GM12878 (cell line): ENCODE data around the gene AOAH. TPM values are rescaled to one million over a fixed set of nuclear protein-coding genes. Genes with fewer than 3 reads are reported as not detected.

Source experiments
- ATAC-seq: fragments of 200-7000 bp; cut with Tn5 transposase; 3 replicates; pipeline ENCODE4 v1.9.1; 2020; ENCODE audit warnings: mild to moderate bottlenecking, moderate library complexity
- BruUV-seq: library from RNA; stranded (reverse); fragments of 400-500 nt; replicated peaks from 2 replicates; lab custom pipeline; 2021; lab: Mats Ljungman, UMichigan
- CTCF ChIA-PET: fragments of 300-600 bp; sonication (Branson Sonifier 250); formaldehyde crosslinking; extraction: SDS; loops from one replicate; lab custom pipeline; 2021; ENCODE audit warnings: inconsistent platforms; lab: Yijun Ruan, JAX
- POLR2A ChIA-PET: fragments of 350-600 bp; formaldehyde crosslinking; extraction: SDS; loops from one replicate; lab custom pipeline; 2021; ENCODE audit warnings: inconsistent platforms; lab: Charles Lee
- RAD21 ChIA-PET: fragments of 300-600 bp; sonication (Branson Sonifier 250); formaldehyde crosslinking; loops from one replicate; lab custom pipeline; 2023; ENCODE audit warnings: antibody characterized with exemption; ENCODE audit not compliant: unreplicated experiment; lab: Charles Lee
- SMC1A ChIA-PET: fragments of 300-600 bp; sonication (Branson Sonifier 250); formaldehyde crosslinking; loops from one replicate; lab custom pipeline; 2023; ENCODE audit not compliant: unreplicated experiment, uncharacterized antibody; lab: Charles Lee
- DNase-seq: peaks from one replicate; pipeline ENCODE4 v3.0.0-alpha.2; 2011; ENCODE audit warnings: low read depth, low spot score
- FAIRE-seq: peaks from 3 replicates; lab custom pipeline; 2011; peaks lifted over from hg19 to GRCh38; lab: Jason Lieb, UNC
- H2AFZ ChIP-seq: 2 replicates; pipeline ENCODE4 v1.6.0; 2011; ENCODE audit warnings: low read depth, low read length, control low read depth; ENCODE audit not compliant: control insufficient read depth
- H3K27ac ChIP-seq: 2 replicates; pipeline ENCODE4 v1.5.1; 2011; ENCODE audit warnings: control low read depth; ENCODE audit not compliant: control insufficient read depth, insufficient read depth
- H3K27me3 ChIP-seq, 2 experiments: replicated peaks in 1 of 2; 2 replicates each; pipeline versions ENCODE4 v1.6.0 to v1.6.1; 2011; ENCODE audit warnings: low read length in 1 of 2; ENCODE audit not compliant: control insufficient read depth in 2 of 2, insufficient read depth in 2 of 2
- H3K36me3 ChIP-seq, 2 experiments: 2 replicates each; pipeline ENCODE4 v1.5.1; 2011; ENCODE audit warnings: low read length in 1 of 2; ENCODE audit not compliant: control insufficient read depth in 2 of 2, insufficient read depth in 2 of 2
- H3K4me1 ChIP-seq: 2 replicates; pipeline ENCODE4 v1.6.1; 2011; ENCODE audit warnings: mild to moderate bottlenecking, low read length, moderate library complexity, mixed read lengths; ENCODE audit not compliant: control insufficient read depth, insufficient read depth
- H3K4me2 ChIP-seq: 2 replicates; pipeline ENCODE4 v1.6.0; 2011; ENCODE audit warnings: control low read depth; ENCODE audit not compliant: control insufficient read depth, insufficient read depth
- H3K4me3 ChIP-seq: fragments of 200-600 bp; sonication (generic); 2 replicates; pipeline ENCODE4 v1.5.1; 2016
- H3K79me2 ChIP-seq: 2 replicates; pipeline ENCODE4 v1.6.0; 2011; ENCODE audit warnings: low read length; ENCODE audit not compliant: control insufficient read depth, insufficient read depth
- H3K9ac ChIP-seq: 2 replicates; pipeline ENCODE4 v1.8.0; 2011; ENCODE audit warnings: low read length, control low read depth, mixed read lengths; ENCODE audit not compliant: control insufficient read depth, insufficient read depth
- H3K9me3 ChIP-seq: replicated peaks from 3 replicates; pipeline ENCODE4 v1.5.1; 2011; ENCODE audit warnings: mild to moderate bottlenecking, low read length; ENCODE audit not compliant: control insufficient read depth, insufficient read depth
- H4K20me1 ChIP-seq: 2 replicates; pipeline ENCODE4 v1.6.0; 2011; ENCODE audit not compliant: control insufficient read depth, insufficient read depth
- MEF2B ChIP-seq: fragments of 450-650 bp; IDR thresholded peaks from 2 replicates; pipeline ENCODE4 v1.6.1; 2018; ENCODE audit warnings: mild to moderate bottlenecking, moderate library complexity; ENCODE audit not compliant: partially characterized antibody, poor library complexity, severe bottlenecking
- NFIC ChIP-seq: IDR thresholded peaks from 2 replicates; pipeline ENCODE4 v1.6.1; 2012; ENCODE audit warnings: low read depth, mild to moderate bottlenecking, inconsistent platforms, low read length, moderate library complexity
- NR2F1 ChIP-seq: fragments of 450-650 bp; conservative IDR thresholded peaks from 2 replicates; pipeline ENCODE4 v1.6.1; 2017; ENCODE audit warnings: mild to moderate bottlenecking
- NRF1 ChIP-seq: conservative IDR thresholded peaks from 2 replicates; pipeline ENCODE4 v1.6.1; 2011; ENCODE audit warnings: mild to moderate bottlenecking, low read depth, low read length, improper control_type of control experiment
- PAX5 ChIP-seq: IDR thresholded peaks from 2 replicates; pipeline ENCODE4 v1.6.1; 2011; ENCODE audit warnings: low read depth, low read length, borderline replicate concordance
- PML ChIP-seq: IDR thresholded peaks from 2 replicates; pipeline ENCODE4 v1.6.1; 2012; ENCODE audit warnings: low read length, inconsistent platforms
- POLR2AphosphoS2 ChIP-seq: IDR thresholded peaks from 2 replicates; pipeline ENCODE4 v1.6.1; 2011; ENCODE audit warnings: low read depth, mild to moderate bottlenecking, low read length, improper control_type of control experiment, moderate library complexity
- RELA ChIP-seq: fragments of 450-650 bp; IDR thresholded peaks from 2 replicates; pipeline ENCODE4 v1.8.0; 2014; ENCODE audit warnings: borderline replicate concordance; ENCODE audit not compliant: partially characterized antibody
- YY1 ChIP-seq: IDR thresholded peaks from 2 replicates; pipeline ENCODE4 v1.6.1; 2011; ENCODE audit warnings: low read depth, mild to moderate bottlenecking, low read length
- WGBS: methylation state at CpG from one replicate; pipeline ENCODE4 v1.1.6; 2016; ENCODE audit warnings: low lambda C conversion rate; ENCODE audit not compliant: insufficient replicate concordance, insufficient coverage; ENCODE audit errors: missing lambda C conversion rate; 5-methylcytosine and 5-hydroxymethylcytosine counted together
- in situ Hi-C: fragments of 300-500 bp; cut with MboI; formaldehyde crosslinking; loops from 9 replicates; pipeline ENCODE4 v1.14.3; 2018; ENCODE audit warnings: mixed read lengths
- intact Hi-C: fragments of 100-400 bp; cut with micrococcal nuclease; formaldehyde crosslinking; loops from one replicate; pipeline ENCODE4 v1.14.2; 2022; ENCODE audit not compliant: unreplicated experiment
- polyA plus RNA-seq, 11 experiments: library from polyadenylated mRNA; depleted of rRNA in 4 of 11; unstranded in 6 of 11; stranded (reverse) in 5 of 11; fragments of >200 nt; fragmentation: Nextera tagmentation in 4 of 11; fragmentation: Illumina TruSeq in 1 of 11; extraction: Ambion mirVana in 4 of 11; extraction: Trizol in 1 of 11; gene quantifications; 1 replicate in 1 of 11; 2 replicates in 10 of 11; pipeline versions ENCODE4 v1.2.1 to v1.2.3, GENCODE V29; 2011 to 2016; ENCODE audit warnings: inconsistent platforms in 2 of 11, missing spikeins in 2 of 11, low read depth in 1 of 11
- total RNA-seq, 4 experiments: library from RNA; depleted of rRNA in 3 of 4; stranded (reverse); fragments of >200 nt in 3 of 4; fragmentation: Illumina TruSeq in 1 of 4; extraction: Trizol in 1 of 4; gene quantifications; 2 replicates each; pipeline versions ENCODE4 v1.2.1 to v1.2.3, GENCODE V29; 2013 to 2021
- TF ChIP-seq, protein P1 (sequence below), 3 experiments: IDR thresholded peaks in 2 of 3; conservative IDR thresholded peaks in 1 of 3; 2 replicates each; pipeline ENCODE4 v1.5.1; 2011; ENCODE audit warnings: low read depth in 3 of 3, low read length in 3 of 3, mild to moderate bottlenecking in 3 of 3, control low read depth in 2 of 3, moderate library complexity in 2 of 3, inconsistent platforms in 1 of 3, mixed read lengths in 1 of 3; ENCODE audit not compliant: control insufficient read depth in 2 of 3, insufficient read depth in 1 of 3; ENCODE audit errors: extremely low read depth in 1 of 3
- TF ChIP-seq, protein P2 (sequence below): fragments of 450-650 bp; formaldehyde crosslinking; IDR thresholded peaks from 2 replicates; pipeline ENCODE4 v1.4.0; 2022; ENCODE audit warnings: mild to moderate bottlenecking, moderate library complexity
- TF ChIP-seq, protein P3 (sequence below): IDR thresholded peaks from 2 replicates; pipeline ENCODE4 v1.6.1; 2012; ENCODE audit warnings: low read depth, low read length, improper control_type of control experiment
- TF ChIP-seq, protein P4 (sequence below): IDR thresholded peaks from 2 replicates; pipeline ENCODE4 v1.6.1; 2011; ENCODE audit warnings: borderline replicate concordance, low read depth, mild to moderate bottlenecking, moderate library complexity, mixed read lengths, low read length; ENCODE audit not compliant: insufficient read depth; ENCODE audit errors: extremely low read length

AOAH gene
- total and polyA plus RNA-seq, 10 of the 15 experiments (the other 5 are each of a cell fraction or from before 2014, with no cell fraction given), result 0.32 to 2.8 (median 1.4) TPM

DNA sequence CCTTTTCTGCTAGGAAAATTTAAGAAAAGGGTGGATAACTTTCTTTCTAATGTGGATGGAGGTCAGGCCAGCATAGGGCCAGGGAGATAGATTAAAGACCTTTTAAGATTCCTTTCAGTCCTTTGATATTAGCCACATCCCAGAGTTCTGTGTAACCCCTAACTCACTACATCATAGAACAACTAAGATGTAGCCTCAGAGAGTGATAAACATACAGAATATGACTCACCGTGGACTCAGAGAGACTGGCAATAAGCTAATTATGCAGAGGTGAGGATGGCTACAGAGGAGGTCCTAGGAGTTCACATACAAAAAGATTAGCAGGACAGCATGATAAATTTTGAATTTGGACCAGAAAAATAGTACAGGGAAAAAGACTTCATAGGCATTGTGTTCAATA lies 141.0 kb downstream of the AOAH start (continued):
- TF ChIP-seq, protein P1, sequence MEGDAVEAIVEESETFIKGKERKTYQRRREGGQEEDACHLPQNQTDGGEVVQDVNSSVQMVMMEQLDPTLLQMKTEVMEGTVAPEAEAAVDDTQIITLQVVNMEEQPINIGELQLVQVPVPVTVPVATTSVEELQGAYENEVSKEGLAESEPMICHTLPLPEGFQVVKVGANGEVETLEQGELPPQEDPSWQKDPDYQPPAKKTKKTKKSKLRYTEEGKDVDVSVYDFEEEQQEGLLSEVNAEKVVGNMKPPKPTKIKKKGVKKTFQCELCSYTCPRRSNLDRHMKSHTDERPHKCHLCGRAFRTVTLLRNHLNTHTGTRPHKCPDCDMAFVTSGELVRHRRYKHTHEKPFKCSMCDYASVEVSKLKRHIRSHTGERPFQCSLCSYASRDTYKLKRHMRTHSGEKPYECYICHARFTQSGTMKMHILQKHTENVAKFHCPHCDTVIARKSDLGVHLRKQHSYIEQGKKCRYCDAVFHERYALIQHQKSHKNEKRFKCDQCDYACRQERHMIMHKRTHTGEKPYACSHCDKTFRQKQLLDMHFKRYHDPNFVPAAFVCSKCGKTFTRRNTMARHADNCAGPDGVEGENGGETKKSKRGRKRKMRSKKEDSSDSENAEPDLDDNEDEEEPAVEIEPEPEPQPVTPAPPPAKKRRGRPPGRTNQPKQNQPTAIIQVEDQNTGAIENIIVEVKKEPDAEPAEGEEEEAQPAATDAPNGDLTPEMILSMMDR (IDR thresholded peaks at IDR 0.05 in 2 of 3, conservative IDR thresholded peaks at IDR 0.05 in 1 of 3; ENCODE audit: control insufficient read depth in 2 of 3, extremely low read depth in 1 of 3, insufficient read depth in 1 of 3, low read depth in 3 of 3, low read length in 3 of 3), result no peak
- TF ChIP-seq RELA, result no peak
- TF ChIP-seq, protein P2, sequence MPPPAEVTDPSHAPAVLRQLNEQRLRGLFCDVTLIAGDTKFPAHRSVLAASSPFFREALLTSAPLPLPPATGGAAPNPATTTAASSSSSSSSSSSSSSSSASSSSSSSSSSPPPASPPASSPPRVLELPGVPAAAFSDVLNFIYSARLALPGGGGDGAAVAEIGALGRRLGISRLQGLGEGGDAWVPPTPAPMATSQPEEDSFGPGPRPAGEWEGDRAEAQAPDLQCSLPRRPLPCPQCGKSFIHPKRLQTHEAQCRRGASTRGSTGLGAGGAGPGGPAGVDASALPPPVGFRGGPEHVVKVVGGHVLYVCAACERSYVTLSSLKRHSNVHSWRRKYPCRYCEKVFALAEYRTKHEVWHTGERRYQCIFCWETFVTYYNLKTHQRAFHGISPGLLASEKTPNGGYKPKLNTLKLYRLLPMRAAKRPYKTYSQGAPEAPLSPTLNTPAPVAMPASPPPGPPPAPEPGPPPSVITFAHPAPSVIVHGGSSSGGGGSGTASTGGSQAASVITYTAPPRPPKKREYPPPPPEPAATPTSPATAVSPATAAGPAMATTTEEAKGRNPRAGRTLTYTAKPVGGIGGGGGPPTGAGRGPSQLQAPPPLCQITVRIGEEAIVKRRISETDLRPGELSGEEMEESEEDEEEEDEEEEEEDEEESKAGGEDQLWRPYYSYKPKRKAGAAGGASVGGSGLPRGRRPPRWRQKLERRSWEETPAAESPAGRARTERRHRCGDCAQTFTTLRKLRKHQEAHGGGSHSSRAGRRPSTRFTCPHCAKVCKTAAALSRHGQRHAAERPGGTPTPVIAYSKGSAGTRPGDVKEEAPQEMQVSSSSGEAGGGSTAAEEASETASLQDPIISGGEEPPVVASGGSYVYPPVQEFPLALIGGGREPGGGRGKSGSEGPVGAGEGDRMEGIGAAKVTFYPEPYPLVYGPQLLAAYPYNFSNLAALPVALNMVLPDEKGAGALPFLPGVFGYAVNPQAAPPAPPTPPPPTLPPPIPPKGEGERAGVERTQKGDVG (CRISPR knock-in tag), result no peak
- no peak for TF ChIP-seq NR2F1
- TF ChIP-seq, protein P3, sequence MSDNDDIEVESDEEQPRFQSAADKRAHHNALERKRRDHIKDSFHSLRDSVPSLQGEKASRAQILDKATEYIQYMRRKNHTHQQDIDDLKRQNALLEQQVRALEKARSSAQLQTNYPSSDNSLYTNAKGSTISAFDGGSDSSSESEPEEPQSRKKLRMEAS, result no peak
- TF ChIP-seq POLR2AphosphoS2, result no peak

DNA sequence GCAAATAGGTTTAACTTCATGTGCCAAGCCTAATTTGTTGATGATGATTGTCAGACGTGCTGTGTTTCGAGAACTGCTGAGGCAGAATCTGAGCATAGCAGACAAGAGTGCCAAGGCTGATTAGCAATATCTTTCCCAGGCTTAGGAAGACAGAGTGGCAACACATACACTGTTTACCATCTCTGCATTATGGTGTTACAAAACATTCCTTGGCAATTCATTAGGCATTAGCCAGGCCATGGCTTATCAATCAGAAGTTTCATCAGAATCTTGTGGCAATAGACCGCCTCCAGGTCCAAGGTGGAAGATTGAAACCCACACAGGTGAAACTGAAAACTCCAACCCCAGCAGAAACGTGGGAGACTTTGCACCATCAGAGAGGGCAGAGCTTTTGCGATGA lies 148.5 kb downstream of the AOAH start:
- in situ Hi-C loops (no loop called here), intact Hi-C loops (no loop called here)
- H3K4me2 ChIP-seq, result no peak overlapping the region
- 42% methylated on average over 5 of the region's 5 CpGs for WGBS
- H3K9me3 ChIP-seq, result no peaks in the 10 kb centered on the region
- no TSS peak for BruUV-seq
- no peaks in the 10 kb centered on the region for H4K20me1 ChIP-seq
- ATAC-seq (no peak), DNase-seq (no peak), FAIRE-seq (no peak)
- no peaks in the 10 kb centered on the region for H3K4me1 ChIP-seq
- H3K79me2 ChIP-seq, result no peaks in the 10 kb centered on the region
- ChIA-PET POLR2A (no interaction called here), RAD21 (no interaction called here), SMC1A (interaction anchor here (1.0 kb wide), 2 partner anchors 43 to 93 kb away, joined by 3 read pairs; no protein-coding TSS in a partner anchor), CTCF (interaction anchor here (0.6 kb wide), 1 partner anchor 154 kb away, joined by 4 read pairs; no protein-coding TSS in a partner anchor)
- no peak overlapping the region for H3K27ac ChIP-seq
- no peak overlapping the region for H3K4me3 ChIP-seq
- H2AFZ ChIP-seq, result no peak overlapping the region
- no peak overlapping the region for H3K9ac ChIP-seq
- H3K27me3 ChIP-seq, result no peaks in the 10 kb centered on the region; a peak in 1 of 4 replicates
- no peaks in the 10 kb centered on the region for H3K36me3 ChIP-seq
- TF ChIP-seq NRF1 (no peak), PML (no peak), YY1 (no peak), PAX5 (no peak), NFIC (no peak), MEF2B (no peak)
- TF ChIP-seq, protein P4, sequence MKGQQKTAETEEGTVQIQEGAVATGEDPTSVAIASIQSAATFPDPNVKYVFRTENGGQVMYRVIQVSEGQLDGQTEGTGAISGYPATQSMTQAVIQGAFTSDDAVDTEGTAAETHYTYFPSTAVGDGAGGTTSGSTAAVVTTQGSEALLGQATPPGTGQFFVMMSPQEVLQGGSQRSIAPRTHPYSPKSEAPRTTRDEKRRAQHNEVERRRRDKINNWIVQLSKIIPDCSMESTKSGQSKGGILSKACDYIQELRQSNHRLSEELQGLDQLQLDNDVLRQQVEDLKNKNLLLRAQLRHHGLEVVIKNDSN, result no peak
